K562 (cell line): Measurements from ENCODE around the gene MESP1. TPM values are rescaled to one million over a fixed set of nuclear protein-coding genes. Genes with fewer than 3 reads are reported as not detected.

Source experiments
- ARID2 ChIP-seq: fragments of 450-650 bp; IDR thresholded peaks from 2 replicates; pipeline ENCODE4 v1.6.1; 2017; ENCODE audit warnings: antibody characterized with exemption, mild to moderate bottlenecking
- BACH1 ChIP-seq: fragments of 200-800 bp; sonication (Bioruptor generic); IDR thresholded peaks from 2 replicates; pipeline ENCODE4 v1.6.1; 2016; ENCODE audit warnings: missing genetic modification characterization, missing compliant biosample characterization
- CBX5 ChIP-seq: IDR thresholded peaks from 2 replicates; pipeline ENCODE4 v1.6.1; 2014; ENCODE audit warnings: low read depth, borderline replicate concordance
- CSDE1 ChIP-seq, 2 experiments: fragments of 450-650 bp; IDR thresholded peaks; 2 replicates each; pipeline ENCODE4 v1.6.1; 2016; ENCODE audit warnings: mild to moderate bottlenecking in 1 of 2
- FOXA1 ChIP-seq: fragments of 450-650 bp; IDR thresholded peaks from 2 replicates; pipeline ENCODE4 v1.6.1; 2016; ENCODE audit warnings: mild to moderate bottlenecking, borderline replicate concordance
- FOXA3 ChIP-seq, 2 experiments: fragments of 450-650 bp in 1 of 2; sonication (generic) in 1 of 2; formaldehyde crosslinking; IDR thresholded peaks in 1 of 2; conservative IDR thresholded peaks in 1 of 2; 2 replicates each; pipeline versions ENCODE4 v1.4.0 to v1.8.0; 2020 to 2022; ENCODE audit warnings: mild to moderate bottlenecking in 2 of 2, missing genetic modification reagents in 1 of 2
- KDM1A ChIP-seq, 2 experiments: fragments of 450-650 bp; IDR thresholded peaks; 2 replicates each; pipeline ENCODE4 v1.6.1; 2016; ENCODE audit warnings: mild to moderate bottlenecking in 2 of 2
- KLF1 ChIP-seq: fragments of 450-650 bp; IDR thresholded peaks from 2 replicates; pipeline ENCODE4 v1.6.1; 2016; ENCODE audit warnings: missing genetic modification characterization, missing compliant biosample characterization
- NONO ChIP-seq, 2 experiments: fragments of 200-400 bp in 1 of 2; fragments of 450-650 bp in 1 of 2; formaldehyde crosslinking in 1 of 2; IDR thresholded peaks; 2 replicates each; pipeline ENCODE4 v1.6.1; 2017; ENCODE audit warnings: low read depth in 2 of 2, mild to moderate bottlenecking in 2 of 2, moderate library complexity in 2 of 2, low read length in 1 of 2
- NRF1 ChIP-seq, 2 experiments: fragments of 450-650 bp; IDR thresholded peaks in 1 of 2; conservative IDR thresholded peaks in 1 of 2; 2 replicates each; pipeline ENCODE4 v1.6.1; 2014; ENCODE audit warnings: mild to moderate bottlenecking in 2 of 2
- PHF8 ChIP-seq: fragments of 200-600 bp; sonication (generic); IDR thresholded peaks from 2 replicates; pipeline ENCODE4 v1.6.1; 2012; ENCODE audit warnings: mixed run types, mild to moderate bottlenecking, inconsistent platforms, low read length, moderate library complexity, borderline replicate concordance
- POLR2B ChIP-seq: fragments of 450-650 bp; IDR thresholded peaks from 2 replicates; pipeline ENCODE4 v1.6.1; 2018; ENCODE audit warnings: low read depth; ENCODE audit not compliant: partially characterized antibody
- RCOR1 ChIP-seq, 2 experiments: IDR thresholded peaks; 2 replicates each; pipeline ENCODE4 v1.6.1; 2012; ENCODE audit warnings: low read depth in 2 of 2, low read length in 2 of 2, borderline replicate concordance in 1 of 2, improper control_type of control experiment in 1 of 2
- RHOXF2B ChIP-seq: fragments of 250-450 bp; sonication (Bioruptor Pico); conservative IDR thresholded peaks from 2 replicates; pipeline ENCODE4 v1.5.1; 2021
- SLC30A9 ChIP-seq: fragments of 250-450 bp; sonication (Bioruptor Pico); IDR thresholded peaks from 2 replicates; pipeline ENCODE4 v1.8.0; 2022; ENCODE audit warnings: mild to moderate bottlenecking, moderate library complexity
- TCF3 ChIP-seq: sonication (generic); formaldehyde crosslinking; IDR thresholded peaks from 2 replicates; pipeline ENCODE4 v1.4.0; 2020; ENCODE audit warnings: mild to moderate bottlenecking, missing genetic modification reagents
- WHSC1 ChIP-seq: IDR thresholded peaks from one replicate; pipeline ENCODE4 v1.6.1; 2012; ENCODE audit warnings: low read length, control low read depth, inconsistent platforms
- ZNF445 ChIP-seq: fragments of 250-450 bp; sonication (Bioruptor Pico); IDR thresholded peaks from 2 replicates; pipeline ENCODE4 v1.4.0; 2020; ENCODE audit warnings: low read depth, mild to moderate bottlenecking, moderate library complexity
- ZNF57 ChIP-seq: fragments of 450-650 bp; formaldehyde crosslinking; IDR thresholded peaks from 2 replicates; pipeline ENCODE4 v1.4.0; 2020; ENCODE audit warnings: mild to moderate bottlenecking, moderate library complexity
- ZNF644 ChIP-seq: fragments of 200-800 bp; sonication (Bioruptor generic); IDR thresholded peaks from 2 replicates; pipeline ENCODE4 v1.6.1; 2016; ENCODE audit warnings: low read depth, missing genetic modification characterization, missing compliant biosample characterization
- polyA plus RNA-seq, 8 experiments: library from polyadenylated mRNA; depleted of rRNA in 4 of 8; stranded (reverse) in 5 of 8; unstranded in 3 of 8; fragments of >200 nt; fragmentation: Nextera tagmentation in 2 of 8; fragmentation: Illumina TruSeq in 1 of 8; extraction: Ambion mirVana in 2 of 8; extraction: Trizol in 1 of 8; gene quantifications; 2 replicates each; pipeline versions ENCODE4 v1.2.1 to v1.2.3, GENCODE V29; 2011 to 2014; ENCODE audit warnings: inconsistent platforms in 1 of 8, missing spikeins in 1 of 8
- total RNA-seq, 7 experiments: library from RNA; depleted of rRNA in 6 of 7; stranded (reverse); fragments of >200 nt in 6 of 7; fragmentation: Illumina TruSeq in 2 of 7; extraction: Trizol in 2 of 7; gene quantifications; 2 replicates each; pipeline versions ENCODE4 v1.2.1 to v1.2.3, GENCODE V29; 2011 to 2021; ENCODE audit warnings: low replicate concordance in 1 of 7
- TF ChIP-seq, protein P1 (sequence below): fragments of 250-450 bp; sonication (Bioruptor Pico); IDR thresholded peaks from 2 replicates; pipeline ENCODE4 v1.9.0; 2021; ENCODE audit warnings: mild to moderate bottlenecking, inconsistent platforms
- TF ChIP-seq, protein P2 (sequence below): sonication (generic); IDR thresholded peaks from 2 replicates; pipeline ENCODE4 v1.6.1; 2016
- TF ChIP-seq, protein P3 (sequence below): fragments of 450-650 bp; IDR thresholded peaks from 2 replicates; pipeline ENCODE4 v1.7.1; 2018; ENCODE audit warnings: mild to moderate bottlenecking, low read depth; ENCODE audit not compliant: partially characterized antibody

Gene MESP1
- total and polyA plus RNA-seq, 9 of the 15 experiments (the other 6 are each of a cell fraction or from before 2014, with no cell fraction given) = 0.14 to 1.1 (median 0.36) TPM; not detected in 4

DNA sequence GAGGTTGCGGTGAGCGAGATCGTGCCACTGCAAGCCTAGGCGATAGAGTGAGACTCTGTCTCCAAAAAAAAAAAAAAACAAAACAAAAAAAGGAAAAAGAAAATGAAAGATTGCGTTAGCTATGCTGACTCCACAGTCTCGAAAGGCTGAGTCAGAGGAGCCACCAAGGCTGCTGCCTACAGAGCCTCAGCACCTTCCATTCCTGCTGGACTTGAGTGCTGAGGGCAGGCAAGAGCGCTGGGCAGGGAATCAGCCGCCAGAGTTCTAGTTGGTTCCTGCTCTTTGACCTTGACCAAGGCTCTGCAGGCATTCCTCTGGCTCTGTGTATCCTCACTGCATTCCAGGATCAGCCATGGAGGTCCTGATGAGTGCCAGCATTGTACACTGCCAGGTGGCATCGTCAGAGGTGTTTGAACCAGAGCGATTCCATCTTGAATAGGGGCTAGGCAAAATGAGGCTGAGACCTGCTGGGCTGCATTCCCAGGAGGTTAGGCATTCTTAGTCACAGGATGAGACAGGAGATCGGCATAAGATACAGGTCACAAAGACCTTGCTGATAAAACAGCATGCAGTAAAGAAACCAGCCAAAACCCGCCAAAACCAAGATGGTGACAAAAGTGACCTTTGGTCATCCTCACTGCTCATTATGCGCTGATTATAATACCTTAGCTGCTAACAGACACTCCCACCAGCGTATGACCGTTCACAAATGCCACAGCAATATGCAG, 31.0 kb upstream of the MESP1 start (continued):
- no peak for TF ChIP-seq RCOR1 (IDR thresholded peaks at IDR 0.05; ENCODE audit: borderline replicate concordance in 1 of 2, low read depth in 2 of 2, low read length in 2 of 2)
- TF ChIP-seq WHSC1 = no peak
- TF ChIP-seq BACH1 (tag) = peak; percentile 91
- TF ChIP-seq NONO (IDR thresholded peaks at IDR 0.05; ENCODE audit: low read depth in 2 of 2, low read length in 1 of 2) = no peak
- TF ChIP-seq ZNF445 (CRISPR knock-in tag) = peak; percentile 96
- TF ChIP-seq, protein P1, sequence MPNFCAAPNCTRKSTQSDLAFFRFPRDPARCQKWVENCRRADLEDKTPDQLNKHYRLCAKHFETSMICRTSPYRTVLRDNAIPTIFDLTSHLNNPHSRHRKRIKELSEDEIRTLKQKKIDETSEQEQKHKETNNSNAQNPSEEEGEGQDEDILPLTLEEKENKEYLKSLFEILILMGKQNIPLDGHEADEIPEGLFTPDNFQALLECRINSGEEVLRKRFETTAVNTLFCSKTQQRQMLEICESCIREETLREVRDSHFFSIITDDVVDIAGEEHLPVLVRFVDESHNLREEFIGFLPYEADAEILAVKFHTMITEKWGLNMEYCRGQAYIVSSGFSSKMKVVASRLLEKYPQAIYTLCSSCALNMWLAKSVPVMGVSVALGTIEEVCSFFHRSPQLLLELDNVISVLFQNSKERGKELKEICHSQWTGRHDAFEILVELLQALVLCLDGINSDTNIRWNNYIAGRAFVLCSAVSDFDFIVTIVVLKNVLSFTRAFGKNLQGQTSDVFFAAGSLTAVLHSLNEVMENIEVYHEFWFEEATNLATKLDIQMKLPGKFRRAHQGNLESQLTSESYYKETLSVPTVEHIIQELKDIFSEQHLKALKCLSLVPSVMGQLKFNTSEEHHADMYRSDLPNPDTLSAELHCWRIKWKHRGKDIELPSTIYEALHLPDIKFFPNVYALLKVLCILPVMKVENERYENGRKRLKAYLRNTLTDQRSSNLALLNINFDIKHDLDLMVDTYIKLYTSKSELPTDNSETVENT (CRISPR knock-in tag) = 0 out of 2 replicates have a peak, but pooled peaks have one; percentile 33
- no peak for TF ChIP-seq KDM1A (IDR thresholded peaks at IDR 0.05)
- TF ChIP-seq POLR2B = no peak
- TF ChIP-seq RHOXF2B (CRISPR knock-in tag) = peak; percentile 84; the same call in 1 of the 2 replicates
- TF ChIP-seq ARID2 = no peak
- no peak for TF ChIP-seq CBX5
- TF ChIP-seq TCF3 = no peak
- TF ChIP-seq, protein P2, sequence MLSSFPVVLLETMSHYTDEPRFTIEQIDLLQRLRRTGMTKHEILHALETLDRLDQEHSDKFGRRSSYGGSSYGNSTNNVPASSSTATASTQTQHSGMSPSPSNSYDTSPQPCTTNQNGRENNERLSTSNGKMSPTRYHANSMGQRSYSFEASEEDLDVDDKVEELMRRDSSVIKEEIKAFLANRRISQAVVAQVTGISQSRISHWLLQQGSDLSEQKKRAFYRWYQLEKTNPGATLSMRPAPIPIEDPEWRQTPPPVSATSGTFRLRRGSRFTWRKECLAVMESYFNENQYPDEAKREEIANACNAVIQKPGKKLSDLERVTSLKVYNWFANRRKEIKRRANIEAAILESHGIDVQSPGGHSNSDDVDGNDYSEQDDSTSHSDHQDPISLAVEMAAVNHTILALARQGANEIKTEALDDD = peak; percentile 67; the same call in 1 of the 2 replicates
- no peak for TF ChIP-seq CSDE1 (IDR thresholded peaks at IDR 0.05)
- peak; percentile 96 for TF ChIP-seq ZNF57 (CRISPR knock-in tag)
- TF ChIP-seq FOXA3 (CRISPR knock-in tag; conservative IDR thresholded peaks at IDR 0.05 in 1 of 2, IDR thresholded peaks at IDR 0.05 in 1 of 2) = 0 out of 4 replicates have a peak, but pooled peaks of 1 of the 2 experiments have one; percentile 24
- no peak for TF ChIP-seq PHF8
- TF ChIP-seq FOXA1 = no peak
- TF ChIP-seq SLC30A9 (CRISPR knock-in tag) = peak; percentile 90; the same call in 1 of the 2 replicates
- peak; percentile 90 for TF ChIP-seq KLF1 (tag)
- TF ChIP-seq NRF1 (conservative IDR thresholded peaks at IDR 0.05 in 1 of 2, IDR thresholded peaks at IDR 0.05 in 1 of 2) = 0 out of 4 replicates have a peak, but pooled peaks of 1 of the 2 experiments have one; percentile 24
- peak; percentile 97 for TF ChIP-seq ZNF644 (tag)
- TF ChIP-seq, protein P3, sequence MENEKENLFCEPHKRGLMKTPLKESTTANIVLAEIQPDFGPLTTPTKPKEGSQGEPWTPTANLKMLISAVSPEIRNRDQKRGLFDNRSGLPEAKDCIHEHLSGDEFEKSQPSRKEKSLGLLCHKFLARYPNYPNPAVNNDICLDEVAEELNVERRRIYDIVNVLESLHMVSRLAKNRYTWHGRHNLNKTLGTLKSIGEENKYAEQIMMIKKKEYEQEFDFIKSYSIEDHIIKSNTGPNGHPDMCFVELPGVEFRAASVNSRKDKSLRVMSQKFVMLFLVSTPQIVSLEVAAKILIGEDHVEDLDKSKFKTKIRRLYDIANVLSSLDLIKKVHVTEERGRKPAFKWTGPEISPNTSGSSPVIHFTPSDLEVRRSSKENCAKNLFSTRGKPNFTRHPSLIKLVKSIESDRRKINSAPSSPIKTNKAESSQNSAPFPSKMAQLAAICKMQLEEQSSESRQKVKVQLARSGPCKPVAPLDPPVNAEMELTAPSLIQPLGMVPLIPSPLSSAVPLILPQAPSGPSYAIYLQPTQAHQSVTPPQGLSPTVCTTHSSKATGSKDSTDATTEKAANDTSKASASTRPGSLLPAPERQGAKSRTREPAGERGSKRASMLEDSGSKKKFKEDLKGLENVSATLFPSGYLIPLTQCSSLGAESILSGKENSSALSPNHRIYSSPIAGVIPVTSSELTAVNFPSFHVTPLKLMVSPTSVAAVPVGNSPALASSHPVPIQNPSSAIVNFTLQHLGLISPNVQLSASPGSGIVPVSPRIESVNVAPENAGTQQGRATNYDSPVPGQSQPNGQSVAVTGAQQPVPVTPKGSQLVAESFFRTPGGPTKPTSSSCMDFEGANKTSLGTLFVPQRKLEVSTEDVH = no peak
